ENCODE data around the gene TF.
"Not testable (repeated sequence)": the region's sequence is repeated elsewhere in the genome, so short reads cannot be mapped to it uniquely, and the experiment has no call there.

TF gene

GRCh38 chr3:133767607-133768006 lies 21.4 kb downstream of the TF start:
- no peak for DNase-seq

DNA sequence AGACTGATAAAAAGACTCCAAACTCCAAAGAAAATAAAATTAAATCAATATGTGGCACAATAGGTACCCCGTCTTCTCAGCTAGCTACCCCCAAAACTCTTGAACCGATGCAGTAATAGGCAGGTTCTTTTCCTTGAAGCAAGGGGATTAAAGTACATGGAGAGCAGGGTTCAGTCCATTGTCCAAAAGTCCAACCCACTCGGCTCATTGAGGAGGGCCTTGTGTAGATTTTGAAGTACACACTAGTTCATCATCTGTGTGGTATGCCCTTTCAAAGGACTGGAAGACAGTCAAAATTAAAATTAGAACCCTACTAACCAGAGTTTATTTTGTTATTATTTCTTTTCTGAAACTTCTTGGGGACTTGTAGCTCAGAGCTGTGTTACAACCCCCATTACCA lies 23.3 kb downstream of the TF start:
- no peak for DNase-seq

DNA sequence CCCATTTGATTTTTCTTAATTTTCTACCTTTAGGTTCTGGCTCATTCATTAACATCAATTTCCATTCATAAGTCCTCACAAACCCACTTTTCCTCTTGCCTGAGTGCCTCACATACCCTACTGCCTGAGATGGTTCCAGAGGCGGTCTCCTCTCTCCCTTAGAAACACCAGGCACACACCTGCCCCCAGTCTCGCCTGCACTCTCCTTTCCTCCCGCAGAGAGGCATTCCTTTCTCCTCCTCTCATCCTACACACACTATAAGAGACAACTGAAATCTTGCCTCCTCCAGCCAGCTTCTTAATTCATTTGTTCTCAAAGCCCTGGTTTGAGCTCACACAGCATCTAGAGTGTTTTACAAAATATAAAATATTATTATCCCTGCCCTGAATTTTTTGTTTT lies 27.5 kb downstream of the TF start:
- DNase-seq = no peak

DNA sequence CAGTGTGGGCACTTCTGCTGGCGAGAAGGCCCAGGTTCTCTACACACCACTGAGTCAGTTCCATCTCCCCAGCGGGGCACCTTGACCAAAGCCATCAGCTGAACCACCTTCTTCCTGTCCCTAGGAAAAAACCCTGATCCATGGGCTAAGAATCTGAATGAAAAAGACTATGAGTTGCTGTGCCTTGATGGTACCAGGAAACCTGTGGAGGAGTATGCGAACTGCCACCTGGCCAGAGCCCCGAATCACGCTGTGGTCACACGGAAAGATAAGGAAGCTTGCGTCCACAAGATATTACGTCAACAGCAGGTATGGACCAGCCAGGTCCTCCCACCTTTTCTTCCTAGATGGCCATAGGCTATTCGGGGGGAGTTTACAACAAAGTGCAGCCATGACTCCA lies 29.1 kb downstream of the TF start:
- DNase-seq = no peak

GRCh38 chr3:133775835-133776234 lies 29.6 kb downstream of the TF start:
- DNase-seq = no peak

- DNase-seq = no peak
These were observed 30.7 kb downstream of the TF start for GRCh38 chr3:133776794-133777438.

DNA sequence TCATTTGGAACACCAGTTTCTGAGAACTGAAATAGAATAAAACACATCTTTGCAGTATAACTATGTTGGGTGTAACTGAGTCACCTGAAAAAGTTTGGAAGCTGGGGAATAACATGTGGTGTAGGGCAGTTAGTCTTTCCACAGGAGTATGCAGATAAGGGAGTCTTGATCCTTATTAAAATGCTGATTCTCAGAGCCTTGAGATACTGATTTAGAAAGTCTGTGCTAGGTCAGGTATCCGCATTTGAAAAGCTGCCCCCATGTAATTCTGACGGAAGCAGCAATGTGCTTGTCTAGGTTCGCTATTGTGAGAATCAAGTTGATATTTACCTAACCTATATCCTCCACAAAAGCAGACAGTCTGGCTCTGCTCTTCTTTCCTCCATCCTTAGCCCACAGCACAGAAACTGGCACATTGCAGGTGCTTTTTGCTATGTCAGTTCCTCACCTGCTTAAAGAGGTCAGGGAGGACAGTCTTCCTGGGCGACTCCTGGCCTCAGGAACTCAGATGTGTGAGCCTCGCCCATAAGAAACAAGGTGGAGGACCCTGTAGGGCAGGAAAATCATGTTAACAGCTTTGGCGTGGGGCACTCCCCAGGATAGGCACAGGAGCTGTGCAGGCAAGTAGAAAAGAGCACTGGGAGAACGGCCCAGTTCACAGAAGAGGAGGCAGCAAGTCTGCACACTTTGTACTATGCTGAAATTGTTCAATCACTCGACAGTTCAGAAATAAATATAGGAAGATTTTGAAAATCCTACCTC lies 31.8 kb downstream of the TF start:
- no peak for DNase-seq

GRCh38 chr3:133779626-133780203 lies 33.5 kb downstream of the TF start:
- no peak for DNase-seq

- not testable (repeated sequence) for DNase-seq
These were observed 34.6 kb downstream of the TF start for GRCh38 chr3:133780756-133781155.

DNA sequence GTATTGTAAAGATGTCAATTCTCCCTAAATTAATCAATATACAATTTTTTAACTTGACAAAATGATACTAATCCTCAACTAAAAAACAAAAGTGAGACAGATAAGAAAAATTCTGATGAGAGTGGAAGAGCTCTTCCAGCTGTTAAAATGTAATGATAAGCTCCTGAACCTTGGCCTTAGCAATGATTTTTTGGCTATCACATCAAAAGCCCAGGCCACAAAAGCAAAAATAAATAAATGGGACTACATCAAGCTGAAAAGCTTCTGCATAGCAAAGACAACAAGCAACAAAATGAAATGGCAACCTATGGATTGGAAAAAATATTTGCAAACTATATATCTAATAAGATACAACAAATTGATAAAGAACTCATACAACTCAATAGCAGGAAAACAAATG lies 35.4 kb downstream of the TF start:
- DNase-seq = no peak

GRCh38 chr3:133782454-133782853 lies 36.3 kb downstream of the TF start:
- no peak for DNase-seq

DNA sequence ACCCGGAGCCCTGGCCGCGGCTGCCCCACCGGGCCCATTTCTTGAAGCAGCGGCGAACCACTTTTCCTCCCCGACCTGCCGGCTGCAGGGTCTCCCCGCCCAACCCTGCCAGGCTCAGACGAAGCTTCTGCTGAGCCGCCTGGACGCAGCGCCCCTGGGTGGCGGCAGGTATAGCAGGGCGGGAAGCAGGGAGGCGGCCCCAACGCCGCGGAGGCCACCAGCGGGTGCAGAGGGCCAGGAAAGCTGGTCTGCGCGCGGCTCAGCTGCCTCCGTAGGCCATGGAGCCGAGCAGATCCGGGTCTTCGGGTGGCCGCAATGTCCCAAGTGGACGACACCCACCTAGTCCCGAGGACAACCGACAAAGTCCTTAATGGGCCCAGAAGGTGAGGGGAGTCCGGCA lies 37.6 kb downstream of the TF start:
- no peak for DNase-seq

GRCh38 chr3:133788024-133788423 lies 41.8 kb downstream of the TF start:
- no peak for DNase-seq

DNA sequence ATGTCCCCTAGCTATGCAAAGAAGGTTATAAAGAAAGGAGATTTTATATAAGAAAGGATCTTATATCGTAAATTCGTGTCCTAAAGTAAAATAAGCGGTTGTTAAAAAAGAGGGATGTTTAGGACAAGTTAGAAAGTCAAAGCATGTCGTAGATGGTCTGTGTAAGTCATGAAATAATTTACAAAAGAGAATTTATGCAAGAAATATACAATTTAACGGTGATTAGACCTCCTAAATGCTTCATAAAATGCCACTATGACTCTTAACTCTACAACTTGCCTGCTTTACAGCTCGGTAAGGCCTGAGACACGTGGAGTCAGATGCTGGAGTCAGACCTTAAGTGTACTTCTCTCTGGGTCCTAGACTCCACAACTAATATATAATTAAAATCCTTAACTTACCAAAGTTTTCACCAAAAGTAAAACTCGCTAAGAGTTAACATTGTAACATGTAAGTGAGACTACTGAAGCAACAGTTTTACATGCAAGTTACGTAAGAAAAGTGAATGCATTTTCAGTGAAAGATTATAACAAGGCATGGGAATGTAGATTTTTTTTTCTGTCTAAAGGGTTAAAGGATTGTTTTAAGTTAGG lies 46.1 kb downstream of the TF start:
- no peak for DNase-seq

- DNase-seq = no peak
These were observed 51.4 kb downstream of the TF start for GRCh38 chr3:133797396-133798105.

DNA sequence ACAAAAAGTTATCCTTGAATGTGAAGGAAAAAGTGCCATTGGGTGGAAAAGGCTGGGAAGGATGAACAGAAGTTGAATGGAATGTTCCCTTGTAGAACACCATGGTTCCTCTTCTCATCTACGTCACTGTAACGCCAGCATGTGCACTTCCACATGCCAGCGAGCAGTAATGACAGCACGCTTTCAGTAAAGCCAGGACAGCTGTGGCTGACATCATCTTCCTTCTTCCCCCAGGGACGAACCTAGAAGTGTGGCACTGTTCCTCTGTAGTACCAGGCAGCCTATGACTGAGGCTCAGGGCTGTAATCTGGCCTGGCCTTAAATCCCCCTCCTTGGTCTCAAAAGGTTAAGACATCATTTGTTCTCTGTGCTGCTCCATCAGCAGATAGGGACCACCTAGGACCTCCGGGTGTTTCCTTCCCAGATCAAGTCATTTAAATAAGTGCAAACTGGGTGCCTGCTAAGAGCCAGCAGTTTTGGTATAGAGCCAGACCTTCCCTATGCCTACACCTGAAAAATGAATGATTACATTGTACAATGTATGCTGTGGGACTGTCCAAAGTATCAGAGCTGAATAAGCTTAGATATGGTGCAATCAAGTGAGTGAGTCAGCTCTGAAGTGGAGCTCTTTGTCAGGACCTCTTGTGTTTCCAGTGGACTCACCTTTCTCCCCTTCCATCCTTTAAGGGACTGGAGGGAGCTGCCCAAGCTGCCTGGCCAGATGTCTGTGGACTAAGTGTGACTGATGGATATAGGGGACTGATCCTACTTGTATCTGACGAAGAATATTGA lies 53.8 kb downstream of the TF start:
- DNase-seq = no peak

GRCh38 chr3:133803469-133803868 lies 57.3 kb downstream of the TF start:
- DNase-seq = no peak

DNA sequence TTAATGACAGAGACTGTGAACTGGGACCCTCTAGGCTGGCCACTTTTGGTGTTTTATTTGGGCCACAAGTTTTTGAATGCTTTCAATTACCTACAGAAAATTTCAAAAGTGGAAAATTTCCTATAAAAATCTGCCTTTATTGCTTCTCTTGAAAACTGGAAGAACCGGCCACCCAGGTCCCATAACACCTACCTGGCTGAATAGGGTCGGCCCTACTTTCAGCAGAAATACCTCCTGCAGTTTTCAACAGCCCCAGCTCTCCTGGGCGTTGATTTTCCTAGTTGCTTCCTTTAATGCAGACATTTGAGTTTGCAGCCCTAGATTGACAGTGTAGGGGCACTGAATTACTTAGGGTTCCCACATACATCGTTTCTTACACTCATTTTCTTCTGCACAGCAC lies 58.7 kb downstream of the TF start:
- DNase-seq = no peak

GRCh38 chr3:133805384-133805701 lies 59.1 kb downstream of the TF start:
- DNase-seq = no peak

GRCh38 chr3:133805702-133806475 lies 59.7 kb downstream of the TF start, which contains the start of gene SRPRB:
SRPRB (plus strand) TSS chr3:133805815; CDS start chr3:133805849, 34 bp downstream.
- DNase-seq = peak; percentile 89 to 95 (median 94)

DNA sequence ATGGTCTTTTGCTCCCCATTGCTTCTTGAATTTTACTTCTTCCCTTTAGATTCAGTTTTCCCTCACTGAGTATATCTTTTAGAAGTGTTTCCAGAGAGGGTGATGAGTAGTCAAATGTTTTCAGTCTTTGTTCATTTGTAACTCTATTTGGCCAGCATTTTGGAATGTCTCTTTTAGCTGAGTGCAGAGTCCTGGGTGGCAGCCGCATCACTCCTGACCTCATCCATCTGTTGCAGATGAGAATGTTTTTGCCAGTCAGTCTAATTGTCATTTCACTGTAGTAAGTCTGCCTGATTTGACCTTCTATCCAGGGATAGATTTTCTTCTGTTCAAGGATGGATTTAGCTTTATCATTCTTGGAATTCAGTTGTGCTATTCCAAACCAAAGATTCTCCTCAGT lies 66.7 kb downstream of the TF start:
- DNase-seq = no peak

DNA sequence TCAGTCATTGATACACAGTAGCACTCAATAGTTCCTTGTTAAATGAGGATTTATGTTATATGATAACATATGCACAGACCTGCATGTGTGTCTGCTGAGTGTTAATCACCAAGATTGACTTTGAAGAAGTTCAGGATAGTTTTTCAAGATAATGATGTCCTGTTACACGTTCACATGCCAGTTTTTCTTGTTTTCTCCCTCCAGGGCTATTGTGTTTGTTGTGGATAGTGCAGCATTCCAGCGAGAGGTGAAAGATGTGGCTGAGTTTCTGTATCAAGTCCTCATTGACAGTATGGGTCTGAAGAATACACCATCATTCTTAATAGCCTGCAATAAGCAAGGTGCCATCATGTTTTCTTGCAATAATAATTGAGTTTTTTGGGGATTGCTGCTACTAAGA lies 69.2 kb downstream of the TF start:
- DNase-seq = no peak

Measured in stimulated activated naive CD4-positive, alpha-beta T cell (primary cell).